Activated naive CD8-positive, alpha-beta T cell (primary cell): ENCODE data around the gene PKIB.

Experiments used
- H3K27ac Mint-ChIP-seq: one replicate; pipeline ENCODE4 v1.8.0; 2021; ENCODE audit warnings: mixed read lengths
- H3K27me3 Mint-ChIP-seq: one replicate; pipeline ENCODE4 v1.8.0; 2021; ENCODE audit warnings: mixed read lengths
- H3K36me3 Mint-ChIP-seq: one replicate; pipeline ENCODE4 v1.8.0; 2021; ENCODE audit warnings: mixed read lengths
- H3K4me1 Mint-ChIP-seq: one replicate; pipeline ENCODE4 v1.8.0; 2021; ENCODE audit warnings: low read depth, mixed read lengths
- H3K4me3 Mint-ChIP-seq: one replicate; pipeline ENCODE4 v1.8.0; 2021; ENCODE audit warnings: mild to moderate bottlenecking, mixed read lengths
- H3K9me3 Mint-ChIP-seq: one replicate; pipeline ENCODE4 v1.8.0; 2021; ENCODE audit warnings: low read depth, mixed read lengths

The PKIB gene

DNA sequence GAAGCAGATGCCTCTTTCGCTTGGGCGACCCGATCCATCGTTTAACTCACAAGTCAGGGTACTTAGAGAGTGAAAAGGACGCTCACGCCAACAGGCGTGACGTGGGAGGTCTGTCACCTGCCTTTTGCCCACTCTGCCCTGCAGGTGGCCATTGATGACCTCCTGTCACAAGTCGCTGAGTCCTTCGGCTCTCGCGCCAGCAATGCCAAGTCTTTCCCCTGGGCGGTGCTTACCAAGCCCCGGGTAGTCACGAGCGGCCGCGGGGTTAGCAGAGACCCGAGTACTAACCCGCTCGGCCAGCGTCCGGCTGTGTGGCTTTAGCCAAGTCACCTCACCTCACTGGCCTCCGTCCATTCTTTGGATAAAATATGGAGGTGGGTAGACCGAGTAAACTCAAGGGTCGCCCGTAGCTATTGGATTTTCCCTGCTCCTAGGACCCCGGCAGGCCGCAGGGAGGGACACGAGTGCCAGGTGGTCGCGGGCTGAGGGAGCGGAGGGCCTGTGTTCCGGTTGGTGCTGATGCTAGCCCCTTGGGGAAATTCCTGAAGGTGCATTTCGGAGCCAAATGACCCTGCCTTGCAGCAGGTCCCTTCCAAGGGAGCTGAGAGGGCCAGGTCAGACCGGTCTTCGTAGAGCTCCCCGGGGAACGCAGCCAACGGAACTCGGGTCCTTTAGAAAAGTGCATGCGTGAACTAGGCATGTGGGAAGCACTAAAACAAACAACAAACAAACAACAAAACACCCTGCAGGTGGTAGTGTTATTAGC is 668 bp downstream of the PKIB start:
- Mint-ChIP-seq H3K27me3 (peaks cover 22% of the 10 kb centered on the region), H3K4me1 (peaks cover 18% of the 10 kb centered on the region), H3K4me3 (peak overlapping the region; percentile 84), H3K27ac (no peak overlapping the region), H3K9me3 (no peaks in the 10 kb centered on the region), H3K36me3 (peaks cover 2% of the 10 kb centered on the region)

DNA sequence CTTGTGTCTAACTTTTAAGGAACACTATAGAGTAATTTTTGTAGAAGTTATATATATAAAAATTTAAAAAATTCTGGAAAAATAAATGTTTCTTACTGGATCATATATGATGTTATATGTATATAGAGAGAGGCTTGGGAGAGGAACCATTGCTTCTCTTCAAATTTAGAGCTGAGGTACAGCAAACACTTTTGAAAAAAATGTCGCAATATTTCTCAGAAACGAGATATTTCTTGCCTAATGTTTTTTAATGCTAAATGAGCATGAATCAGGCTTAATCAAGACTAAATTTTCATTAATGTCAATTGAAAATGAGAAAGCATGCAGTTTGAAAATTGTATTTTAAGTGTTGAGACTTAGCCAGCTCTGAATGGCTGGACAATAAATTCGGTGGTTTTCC is 2.6 kb downstream of the PKIB start:
- H3K27ac Mint-ChIP-seq, result no peak overlapping the region
- H3K4me1 Mint-ChIP-seq, result peaks cover 18% of the 10 kb centered on the region
- H3K4me3 Mint-ChIP-seq, result no peak overlapping the region
- peaks cover 26% of the 10 kb centered on the region for H3K27me3 Mint-ChIP-seq
- H3K36me3 Mint-ChIP-seq, result peaks cover 5% of the 10 kb centered on the region
- no peaks in the 10 kb centered on the region for H3K9me3 Mint-ChIP-seq

DNA sequence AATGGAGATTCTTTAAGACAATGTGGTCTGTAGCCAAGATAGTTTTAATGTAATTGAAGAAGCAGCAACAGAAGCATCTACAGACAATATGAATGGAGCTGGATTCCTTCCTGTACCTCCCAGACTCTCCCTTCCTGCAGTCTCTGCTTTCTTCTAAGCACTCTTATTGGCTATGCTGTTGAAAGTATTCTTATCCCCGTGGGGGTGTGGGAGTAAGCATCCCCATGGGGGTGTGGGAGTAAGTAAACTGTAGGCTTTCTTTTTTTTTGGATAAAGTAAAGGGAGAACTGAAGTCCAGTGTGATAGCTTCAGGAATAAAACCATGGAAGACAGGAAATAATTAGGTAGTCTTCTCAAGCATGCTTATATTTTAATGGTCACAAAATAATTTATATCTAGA is 4.1 kb downstream of the PKIB start:
- peaks cover 17% of the 10 kb centered on the region for H3K4me1 Mint-ChIP-seq
- no peak overlapping the region for H3K4me3 Mint-ChIP-seq
- H3K36me3 Mint-ChIP-seq, result peaks cover 5% of the 10 kb centered on the region
- no peaks in the 10 kb centered on the region for H3K9me3 Mint-ChIP-seq
- no peak overlapping the region for H3K27ac Mint-ChIP-seq
- peaks cover 27% of the 10 kb centered on the region for H3K27me3 Mint-ChIP-seq

DNA sequence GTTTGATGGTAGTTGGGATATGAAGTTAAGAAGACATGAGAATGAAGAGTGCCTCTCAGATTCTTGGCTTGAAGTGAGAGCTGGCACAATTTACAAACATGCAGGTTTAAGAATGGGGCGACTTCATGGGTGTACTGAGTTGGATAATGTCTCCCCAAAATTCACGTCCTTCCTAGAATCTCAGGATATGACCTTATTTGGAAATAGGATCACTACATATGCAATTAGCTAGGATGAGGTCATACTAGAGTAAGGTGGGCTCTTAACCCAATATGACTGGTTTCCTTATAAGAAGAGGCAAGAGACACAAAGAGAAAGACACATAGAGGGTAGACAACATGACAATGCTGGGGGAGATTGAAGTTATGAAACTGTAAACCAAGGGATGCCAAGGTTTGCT is 5.2 kb downstream of the PKIB start:
- no peaks in the 10 kb centered on the region for H3K9me3 Mint-ChIP-seq
- no peak overlapping the region for H3K27ac Mint-ChIP-seq
- peaks cover 5% of the 10 kb centered on the region for H3K36me3 Mint-ChIP-seq
- peaks cover 10% of the 10 kb centered on the region for H3K4me1 Mint-ChIP-seq
- H3K27me3 Mint-ChIP-seq, result peaks cover 28% of the 10 kb centered on the region
- no peak overlapping the region for H3K4me3 Mint-ChIP-seq

DNA sequence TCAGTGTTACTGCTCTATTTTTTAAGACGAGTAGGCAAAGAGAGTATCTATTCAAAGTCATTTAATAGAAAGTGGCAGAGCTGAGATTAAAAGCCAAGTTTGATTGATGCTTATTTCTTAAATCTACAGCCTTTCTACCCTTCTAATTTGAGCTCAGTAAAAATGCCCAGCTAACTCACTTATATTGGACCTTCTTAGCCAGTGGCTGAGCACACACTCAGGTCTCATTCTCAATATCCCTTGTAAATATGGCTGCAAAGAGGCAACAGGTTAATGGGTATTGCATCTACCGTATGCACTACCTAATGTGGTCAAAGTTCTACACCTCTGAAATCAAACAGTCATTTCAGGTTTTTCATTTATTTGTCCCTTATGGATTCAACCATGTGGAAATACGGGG is 6.7 kb downstream of the PKIB start:
- Mint-ChIP-seq H3K27me3 (peaks cover 26% of the 10 kb centered on the region), H3K4me3 (no peak overlapping the region), H3K9me3 (no peaks in the 10 kb centered on the region), H3K27ac (no peak overlapping the region), H3K4me1 (no peaks in the 10 kb centered on the region), H3K36me3 (peaks cover 5% of the 10 kb centered on the region)

DNA sequence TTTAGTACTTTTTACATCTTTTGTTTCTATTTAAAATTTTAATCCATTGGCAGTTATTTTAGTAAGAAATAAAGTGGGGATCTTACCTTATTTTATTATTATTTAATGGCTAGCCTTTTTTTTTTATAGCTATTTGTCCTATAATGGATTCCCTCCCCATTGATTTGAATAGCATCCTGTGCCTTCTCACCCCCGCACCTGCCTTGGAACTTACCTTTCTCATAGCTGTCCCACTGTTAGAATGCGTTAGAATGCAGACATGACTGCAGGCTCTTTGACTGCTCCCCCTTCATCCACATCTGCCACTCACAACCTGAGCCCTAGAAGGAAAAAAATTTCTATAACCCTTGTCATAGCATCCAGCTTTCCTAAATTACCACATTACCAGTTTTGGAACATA is 9.1 kb downstream of the PKIB start:
- no peak overlapping the region for H3K27ac Mint-ChIP-seq
- peaks cover 3% of the 10 kb centered on the region for H3K36me3 Mint-ChIP-seq
- no peaks in the 10 kb centered on the region for H3K4me1 Mint-ChIP-seq
- H3K9me3 Mint-ChIP-seq, result no peaks in the 10 kb centered on the region
- H3K4me3 Mint-ChIP-seq, result no peak overlapping the region
- peaks cover 20% of the 10 kb centered on the region for H3K27me3 Mint-ChIP-seq

DNA sequence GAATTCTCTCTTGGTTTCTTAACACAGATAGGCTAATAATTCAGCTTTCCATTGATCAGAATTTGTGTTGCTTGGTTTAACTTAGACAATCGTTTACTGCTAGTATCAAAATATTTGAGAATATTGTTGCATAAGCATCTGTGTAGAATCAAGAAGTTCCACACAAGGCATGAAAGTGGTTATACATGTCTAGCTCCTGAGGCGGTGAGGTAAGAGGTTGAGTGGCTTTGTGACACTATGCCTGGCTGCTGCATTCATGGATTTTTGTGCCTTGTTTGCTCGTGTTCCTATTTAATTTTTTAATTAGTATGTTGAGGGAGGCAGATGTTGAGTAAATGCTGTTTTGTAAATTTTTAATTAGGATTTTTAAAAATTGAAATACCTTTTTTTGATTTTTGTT is 10.2 kb downstream of the PKIB start:
- Mint-ChIP-seq H3K36me3 (peaks cover 3% of the 10 kb centered on the region), H3K9me3 (no peaks in the 10 kb centered on the region), H3K27me3 (peaks cover 17% of the 10 kb centered on the region), H3K4me3 (no peak overlapping the region), H3K4me1 (no peaks in the 10 kb centered on the region), H3K27ac (no peak overlapping the region)

DNA sequence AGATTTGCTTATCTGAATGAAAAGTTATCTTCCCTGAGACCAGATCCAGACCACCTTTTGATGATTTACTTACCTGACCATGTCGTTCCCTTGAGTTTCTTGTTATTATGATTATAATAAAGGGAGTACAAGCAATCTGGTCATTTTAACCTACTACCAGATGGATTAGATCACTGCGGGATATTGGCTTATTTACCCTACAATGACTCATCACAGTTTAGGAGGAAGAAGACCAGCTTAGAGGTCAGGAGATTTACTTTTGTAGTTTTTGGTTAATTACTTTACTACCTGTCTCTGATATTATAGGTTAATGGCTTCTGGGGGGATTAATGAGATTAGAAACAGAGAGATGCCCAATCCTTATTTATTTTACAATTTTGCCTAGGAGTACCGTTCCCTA is 10.7 kb downstream of the PKIB start:
- peaks cover 3% of the 10 kb centered on the region for H3K36me3 Mint-ChIP-seq
- no peak overlapping the region for H3K4me3 Mint-ChIP-seq
- no peaks in the 10 kb centered on the region for H3K9me3 Mint-ChIP-seq
- H3K27me3 Mint-ChIP-seq, result peaks cover 15% of the 10 kb centered on the region
- no peaks in the 10 kb centered on the region for H3K4me1 Mint-ChIP-seq
- no peak overlapping the region for H3K27ac Mint-ChIP-seq

DNA sequence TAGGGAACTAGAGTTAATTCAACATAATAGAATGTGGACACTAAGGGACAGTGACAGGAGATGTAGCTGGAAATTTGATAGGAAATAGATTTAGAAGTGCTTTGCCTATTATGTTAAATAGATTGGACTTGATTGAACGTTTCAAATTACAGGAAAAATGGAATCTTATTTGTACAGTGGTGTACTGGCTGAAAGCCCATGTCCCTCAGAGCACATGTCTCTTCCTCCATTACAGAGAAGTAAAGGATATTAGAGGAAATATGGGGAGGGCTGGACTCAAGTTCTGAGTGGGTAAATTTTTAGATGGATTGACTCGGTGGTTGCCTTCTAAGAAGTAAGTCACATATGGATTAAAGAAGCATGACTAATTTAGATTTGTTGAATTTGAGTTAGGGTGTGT is 11.4 kb downstream of the PKIB start:
- no peaks in the 10 kb centered on the region for H3K36me3 Mint-ChIP-seq
- H3K4me3 Mint-ChIP-seq, result no peak overlapping the region
- H3K9me3 Mint-ChIP-seq, result no peaks in the 10 kb centered on the region
- H3K4me1 Mint-ChIP-seq, result no peaks in the 10 kb centered on the region
- no peak overlapping the region for H3K27ac Mint-ChIP-seq
- H3K27me3 Mint-ChIP-seq, result peaks cover 12% of the 10 kb centered on the region

DNA sequence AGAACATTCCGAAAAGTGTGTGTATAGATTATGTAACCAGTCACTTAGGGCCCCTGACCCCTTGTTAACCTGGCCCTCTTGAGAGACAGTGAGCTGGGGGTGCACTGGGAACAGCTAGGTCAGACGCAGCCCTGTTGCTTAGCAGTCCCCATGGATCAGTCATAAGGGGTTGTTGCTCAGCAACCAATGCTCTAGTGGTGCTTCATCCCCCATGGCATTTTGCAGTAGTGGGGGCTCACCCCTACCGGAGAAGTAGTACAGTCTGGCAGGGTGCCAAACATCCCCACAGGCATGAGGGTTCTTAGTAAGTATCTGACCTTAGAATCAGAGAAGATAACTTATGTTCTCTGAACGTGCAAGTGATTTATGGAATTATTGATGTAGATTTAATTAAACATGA is 12.3 kb downstream of the PKIB start:
- no peak overlapping the region for H3K4me3 Mint-ChIP-seq
- H3K27ac Mint-ChIP-seq, result no peak overlapping the region
- H3K9me3 Mint-ChIP-seq, result no peaks in the 10 kb centered on the region
- peaks cover 15% of the 10 kb centered on the region for H3K27me3 Mint-ChIP-seq
- no peaks in the 10 kb centered on the region for H3K4me1 Mint-ChIP-seq
- peaks cover 2% of the 10 kb centered on the region for H3K36me3 Mint-ChIP-seq

DNA sequence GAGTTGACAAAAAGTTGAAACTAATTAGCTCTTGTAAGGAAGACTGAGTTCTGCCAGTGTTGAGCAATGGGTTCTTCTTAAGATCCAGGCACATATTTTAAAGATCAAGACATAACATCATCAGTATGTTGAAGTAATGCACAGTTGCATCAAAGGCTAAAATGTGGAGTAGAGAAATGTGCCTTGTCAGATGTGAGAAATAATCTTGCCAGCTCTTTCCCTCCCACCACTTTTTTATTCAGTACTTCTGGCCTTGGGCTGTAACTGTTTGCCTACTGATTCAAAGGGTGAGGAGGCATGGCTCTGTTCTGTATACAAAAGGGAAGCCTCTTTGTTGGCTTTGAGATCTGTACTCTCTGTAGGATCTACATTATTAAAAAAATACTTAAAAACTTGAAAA is 13.1 kb downstream of the PKIB start:
- Mint-ChIP-seq H3K36me3 (peaks cover 2% of the 10 kb centered on the region), H3K27ac (no peak overlapping the region), H3K9me3 (no peaks in the 10 kb centered on the region), H3K4me1 (no peaks in the 10 kb centered on the region), H3K27me3 (peaks cover 13% of the 10 kb centered on the region), H3K4me3 (no peak overlapping the region)

DNA sequence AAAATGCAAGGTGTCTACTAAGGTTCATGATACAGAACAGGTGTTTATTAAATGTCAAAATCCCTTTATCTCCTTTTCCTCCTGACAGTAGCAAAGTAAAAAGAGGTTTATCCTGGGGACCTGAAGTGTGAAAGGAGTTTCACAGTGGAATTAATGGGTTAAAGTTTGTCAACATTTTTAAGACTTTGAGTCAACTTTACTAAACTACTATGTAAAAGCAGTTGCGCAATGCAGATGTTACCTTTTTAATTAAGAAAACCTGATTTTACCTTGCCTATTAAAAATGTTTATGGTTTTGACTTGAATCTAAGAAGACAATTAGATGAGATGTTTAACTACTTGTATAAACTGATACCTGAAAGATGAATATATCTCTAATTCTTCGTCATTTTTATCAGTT is 14.6 kb downstream of the PKIB start:
- no peak overlapping the region for H3K27ac Mint-ChIP-seq
- H3K4me3 Mint-ChIP-seq, result no peak overlapping the region
- no peaks in the 10 kb centered on the region for H3K9me3 Mint-ChIP-seq

DNA sequence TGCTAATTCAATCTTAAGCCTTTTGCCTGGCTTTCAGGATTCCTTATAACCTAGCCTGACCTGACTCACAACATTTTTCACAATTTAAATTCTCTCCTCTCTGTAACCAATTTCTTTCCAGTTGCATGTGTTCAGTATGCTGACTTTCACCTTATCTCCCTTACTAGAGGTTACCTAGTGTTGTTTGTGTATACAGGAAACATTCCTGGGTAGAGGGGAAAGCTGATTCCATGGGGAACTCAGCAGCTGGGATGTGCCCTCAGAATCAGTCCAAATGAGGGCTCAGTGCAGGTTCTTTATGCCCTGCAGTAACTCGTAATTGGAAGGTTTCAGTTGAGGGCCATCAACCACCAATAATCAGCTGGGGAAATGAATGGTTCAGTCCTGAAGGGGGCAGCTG is 18.5 kb downstream of the PKIB start:
- Mint-ChIP-seq H3K4me3 (no peak overlapping the region), H3K4me1 (no peaks in the 10 kb centered on the region), H3K36me3 (peaks cover 2% of the 10 kb centered on the region), H3K9me3 (no peaks in the 10 kb centered on the region), H3K27me3 (peaks cover 8% of the 10 kb centered on the region), H3K27ac (no peak overlapping the region)

More for the DNA sequence above, 14.6 kb downstream of the PKIB start:
- Mint-ChIP-seq H3K36me3 (peaks cover 2% of the 10 kb centered on the region), H3K4me1 (no peaks in the 10 kb centered on the region), H3K27me3 (peaks cover 14% of the 10 kb centered on the region)

DNA sequence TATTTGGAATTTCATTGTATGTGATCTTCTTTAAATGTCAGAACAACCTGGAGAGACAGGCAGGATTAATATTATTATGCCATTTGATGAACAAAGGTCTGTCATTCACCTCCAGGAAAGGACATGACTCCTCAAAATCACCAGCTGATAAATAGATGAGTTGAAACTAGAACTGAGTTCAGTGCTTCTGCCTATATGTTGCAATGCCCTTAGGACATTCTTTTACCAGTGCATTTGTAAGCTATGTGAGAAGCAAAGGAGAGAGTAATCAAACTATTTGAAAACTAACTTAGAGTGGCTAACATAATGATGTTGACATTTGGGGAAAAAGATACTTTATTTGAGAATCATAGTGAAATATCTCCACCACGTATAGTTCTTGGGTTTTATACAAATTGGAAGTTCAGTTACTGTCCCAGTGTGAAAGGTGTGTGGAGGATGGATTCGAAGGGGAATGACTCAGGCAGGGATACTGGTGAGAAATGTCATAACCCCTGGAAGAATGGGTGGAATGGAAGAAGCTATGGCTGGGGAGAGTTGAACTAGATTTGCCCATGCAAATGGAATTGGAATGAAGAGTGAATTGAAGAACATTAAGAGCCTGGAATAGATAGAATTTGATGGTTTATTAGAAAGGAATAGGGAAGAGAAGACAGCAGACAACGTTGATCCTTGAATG is 21.5 kb downstream of the PKIB start:
- H3K27ac Mint-ChIP-seq, result no peak overlapping the region
- no peaks in the 10 kb centered on the region for H3K4me1 Mint-ChIP-seq
- no peaks in the 10 kb centered on the region for H3K9me3 Mint-ChIP-seq
- peaks cover 8% of the 10 kb centered on the region for H3K27me3 Mint-ChIP-seq
- H3K4me3 Mint-ChIP-seq, result no peak overlapping the region
- H3K36me3 Mint-ChIP-seq, result peaks cover 2% of the 10 kb centered on the region

DNA sequence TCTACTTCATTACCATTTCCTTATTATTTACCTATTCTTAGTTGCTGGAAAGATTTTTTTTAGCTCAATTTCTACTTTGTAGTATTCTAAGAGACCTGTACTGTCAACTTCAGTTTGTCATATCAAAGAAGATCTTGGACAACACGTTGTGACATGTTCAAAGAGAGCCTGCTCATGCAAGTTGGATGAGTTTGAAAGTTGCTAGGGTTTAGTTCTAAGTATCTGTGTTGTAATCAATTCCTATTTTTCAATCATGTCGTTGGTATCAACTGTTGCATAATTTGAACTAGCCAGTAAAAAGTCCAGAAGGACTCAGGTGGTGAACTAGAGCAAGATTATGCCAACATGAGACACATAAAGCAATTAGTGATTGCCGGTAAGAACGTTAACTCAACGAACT is 30.2 kb downstream of the PKIB start:
- no peaks in the 10 kb centered on the region for H3K4me1 Mint-ChIP-seq
- no peaks in the 10 kb centered on the region for H3K27me3 Mint-ChIP-seq
- H3K36me3 Mint-ChIP-seq, result no peaks in the 10 kb centered on the region
- H3K27ac Mint-ChIP-seq, result no peak overlapping the region
- no peak overlapping the region for H3K4me3 Mint-ChIP-seq
- no peaks in the 10 kb centered on the region for H3K9me3 Mint-ChIP-seq

DNA sequence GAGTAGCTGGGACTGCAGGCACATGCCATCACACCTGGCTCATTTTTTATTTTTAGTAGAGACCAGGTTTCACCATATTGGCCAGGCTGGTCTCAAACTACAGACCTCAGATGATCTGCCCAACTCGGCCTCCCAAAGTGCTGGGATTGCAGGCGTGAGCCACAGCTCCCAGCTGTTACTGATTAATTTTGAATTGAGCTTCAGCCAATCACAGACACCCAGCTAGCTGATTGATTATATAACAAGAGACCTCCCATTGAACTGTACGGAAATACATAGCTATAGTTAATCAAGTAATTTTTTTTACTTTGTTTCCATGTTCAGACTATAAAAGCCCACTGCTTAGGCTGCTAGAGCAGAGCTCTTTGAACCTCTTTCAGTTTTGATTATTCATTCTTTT is 31.6 kb downstream of the PKIB start:
- Mint-ChIP-seq H3K27ac (no peak overlapping the region), H3K9me3 (no peaks in the 10 kb centered on the region), H3K4me3 (no peak overlapping the region), H3K36me3 (no peaks in the 10 kb centered on the region), H3K4me1 (no peaks in the 10 kb centered on the region), H3K27me3 (no peaks in the 10 kb centered on the region)
